Breast epithelium (tissue), 3 donors: Measurements from ENCODE around the gene GADD45GIP1.
"Not testable (repeated sequence)": the region's sequence is repeated elsewhere in the genome, so short reads cannot be mapped to it uniquely, and the experiment has no call there.

Experiments used
- CTCF ChIP-seq, 3 donors: fragments of 450-650 bp; IDR thresholded peaks; one replicate each; pipeline ENCODE4 v1.5.1; 2016 to 2017; ENCODE audit warnings: antibody characterized with exemption in 3 of 3, mild to moderate bottlenecking in 3 of 3, moderate library complexity in 3 of 3
- POLR2A ChIP-seq: fragments of 450-650 bp; IDR thresholded peaks from one replicate; pipeline ENCODE4 v1.6.1; 2016; ENCODE audit warnings: antibody characterized with exemption, mild to moderate bottlenecking, moderate library complexity
- POLR2AphosphoS5 ChIP-seq, 3 donors: sonication (generic); formaldehyde crosslinking; IDR thresholded peaks; one replicate each; pipeline ENCODE4 v1.6.1; 2017; ENCODE audit warnings: antibody characterized with exemption in 3 of 3

DNA sequence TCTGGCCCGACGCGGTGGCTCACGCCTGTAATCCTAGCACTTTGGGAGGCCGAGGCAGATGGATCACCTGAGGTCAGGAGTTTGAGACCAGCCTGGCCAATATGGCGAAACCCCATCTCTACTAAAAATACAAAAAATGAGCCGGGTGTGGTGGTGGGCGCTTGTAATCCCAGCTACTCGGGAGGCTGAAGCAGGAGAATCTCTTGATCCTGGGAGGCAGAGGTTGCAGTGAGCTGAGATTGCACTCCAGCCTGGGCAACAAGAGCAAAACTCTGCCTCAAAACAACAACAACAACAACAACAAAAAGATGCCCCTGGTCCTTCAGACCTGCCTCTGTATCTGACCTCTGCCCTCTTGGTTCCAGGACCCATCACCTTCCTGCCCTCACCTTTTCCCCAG lies 1.4 kb downstream of the GADD45GIP1 start:
- TF ChIP-seq POLR2AphosphoS5 (IDR thresholded peaks at IDR 0.05); CTCF (IDR thresholded peaks at IDR 0.05); POLR2A: not testable (repeated sequence)
